PC-3 (cell line): ENCODE data around the gene DUSP21.

ENCODE experiments used
- CTCF ChIP-seq: fragments of 300-600 bp; sonication (generic); conservative IDR thresholded peaks from 2 replicates; pipeline ENCODE4 v1.5.1; 2017; ENCODE audit warnings: antibody characterized with exemption, low read depth, mild to moderate bottlenecking, low read length
- EZH2 ChIP-seq: fragments of 300-600 bp; sonication (generic); IDR thresholded peaks from one replicate; pipeline ENCODE4 v1.6.1; 2017; ENCODE audit warnings: antibody characterized with exemption, mild to moderate bottlenecking, low read length; ENCODE audit not compliant: unreplicated experiment
- EZH2phosphoT487 ChIP-seq: fragments of 300-600 bp; sonication (generic); IDR thresholded peaks from 2 replicates; pipeline ENCODE4 v1.6.1; 2018; ENCODE audit warnings: mild to moderate bottlenecking, antibody characterized with exemption, low read length, borderline replicate concordance

- TF ChIP-seq CTCF: no peak
- TF ChIP-seq EZH2: no peak
- TF ChIP-seq EZH2phosphoT487: no peak
These were observed 38.8 kb downstream of the DUSP21 start for GRCh38 chrX:44882635-44883034.
